ENCODE data around the gene RNLS.
"Not testable (repeated sequence)": the region's sequence is repeated elsewhere in the genome, so short reads cannot be mapped to it uniquely, and the experiment has no call there.

Gene RNLS

GRCh38 chr10:88293651-88294230, 289.4 kb downstream of the RNLS start:
- DNase-seq (ENCODE audit: low spot score), result no peak

GRCh38 chr10:88293073-88293472, 290.0 kb downstream of the RNLS start:
- DNase-seq (ENCODE audit: low spot score), result no peak

GRCh38 chr10:88292185-88292514, 291.0 kb downstream of the RNLS start:
- no peak for DNase-seq (ENCODE audit: low spot score)

- DNase-seq (ENCODE audit: low spot score), result no peak
Observed at GRCh38 chr10:88291289-88292184, 291.6 kb downstream of the RNLS start.

GRCh38 chr10:88289342-88289741, 293.8 kb downstream of the RNLS start:
- DNase-seq (ENCODE audit: low spot score), result peak; percentile 17

- DNase-seq (ENCODE audit: low spot score), result no peak
Observed at GRCh38 chr10:88288320-88289059, 294.6 kb downstream of the RNLS start.

- DNase-seq (ENCODE audit: low spot score), result no peak
Observed at GRCh38 chr10:88286030-88286429, 297.1 kb downstream of the RNLS start.

- peak; percentile 84 for DNase-seq (ENCODE audit: low spot score)
Observed at GRCh38 chr10:88281592-88282347, 301.3 kb downstream of the RNLS start.

- no peak for DNase-seq (ENCODE audit: low spot score)
Observed at GRCh38 chr10:88280518-88280917, 302.6 kb downstream of the RNLS start.

GRCh38 chr10:88278912-88279311, 304.2 kb downstream of the RNLS start:
- DNase-seq (ENCODE audit: low spot score), result peak; percentile 27

- DNase-seq (ENCODE audit: low spot score), result not testable (repeated sequence)
Observed at GRCh38 chr10:88276945-88277344, 306.2 kb downstream of the RNLS start.

- no peak for DNase-seq (ENCODE audit: low spot score)
Observed at GRCh38 chr10:88274286-88274685, 308.8 kb downstream of the RNLS start.

- no peak for DNase-seq (ENCODE audit: low spot score)
Observed at GRCh38 chr10:88273567-88273966, 309.6 kb downstream of the RNLS start.

- DNase-seq (ENCODE audit: low spot score), result peak; percentile 28
Observed at GRCh38 chr10:88271761-88272543, 311.2 kb downstream of the RNLS start.

- peak; percentile 67 for DNase-seq (ENCODE audit: low spot score)
Observed at GRCh38 chr10:88270871-88271713, 312.0 kb downstream of the RNLS start.

GRCh38 chr10:88270061-88270808, 312.9 kb downstream of the RNLS start:
- no peak for DNase-seq (ENCODE audit: low spot score)

GRCh38 chr10:88262591-88263234, 320.4 kb downstream of the RNLS start:
- DNase-seq (ENCODE audit: low spot score), result no peak

- no peak for DNase-seq (ENCODE audit: low spot score)
Observed at GRCh38 chr10:88261152-88261551, 322.0 kb downstream of the RNLS start.

Data from kidney tubule cell (primary cell).